ENCODE data around the gene UBXN11.

The UBXN11 gene

GRCh38 chr1:26285366-26286063 is 20.9 kb downstream of the UBXN11 start:
- no peak overlapping the region for H3K4me3 ChIP-seq (ENCODE audit: control insufficient read depth, low read depth, low read length)
- TF ChIP-seq CTCF (IDR thresholded peaks at IDR 0.05; ENCODE audit: control insufficient read depth, insufficient read depth, low read depth, low read length, missing control alignments) = peak; percentile 46
- no peak for DNase-seq (ENCODE audit: low read depth)

- TF ChIP-seq CTCF (IDR thresholded peaks at IDR 0.05; ENCODE audit: control insufficient read depth, insufficient read depth, low read depth, low read length, missing control alignments) = peak; percentile 65
- DNase-seq (ENCODE audit: low read depth) = no peak
- H3K4me3 ChIP-seq (ENCODE audit: control insufficient read depth, low read depth, low read length) = no peak overlapping the region
Measured at GRCh38 chr1:26284597-26285347, 21.7 kb downstream of the UBXN11 start.

GRCh38 chr1:26283871-26284596 is 22.4 kb downstream of the UBXN11 start:
- no peak for TF ChIP-seq CTCF (IDR thresholded peaks at IDR 0.05; ENCODE audit: control insufficient read depth, insufficient read depth, low read depth, low read length, missing control alignments)
- no peak for DNase-seq (ENCODE audit: low read depth)
- H3K4me3 ChIP-seq (ENCODE audit: control insufficient read depth, low read depth, low read length) = no peak overlapping the region

- TF ChIP-seq CTCF (IDR thresholded peaks at IDR 0.05; ENCODE audit: control insufficient read depth, insufficient read depth, low read depth, low read length, missing control alignments) = no peak
- no peak overlapping the region for H3K4me3 ChIP-seq (ENCODE audit: control insufficient read depth, low read depth, low read length)
- no peak for DNase-seq (ENCODE audit: low read depth)
Measured at GRCh38 chr1:26283279-26283853, 23.1 kb downstream of the UBXN11 start.

GRCh38 chr1:26282401-26282918 is 24.0 kb downstream of the UBXN11 start:
- DNase-seq (ENCODE audit: low read depth) = no peak
- TF ChIP-seq CTCF (IDR thresholded peaks at IDR 0.05; ENCODE audit: control insufficient read depth, insufficient read depth, low read depth, low read length, missing control alignments) = no peak
- peak overlapping the region; percentile 9 for H3K4me3 ChIP-seq (ENCODE audit: control insufficient read depth, low read depth, low read length)

- no peak for DNase-seq (ENCODE audit: low read depth)
- peak overlapping the region; percentile 88 for H3K4me3 ChIP-seq (ENCODE audit: control insufficient read depth, low read depth, low read length)
- no peak for TF ChIP-seq CTCF (IDR thresholded peaks at IDR 0.05; ENCODE audit: control insufficient read depth, insufficient read depth, low read depth, low read length, missing control alignments)
Measured at GRCh38 chr1:26281971-26282370, 24.5 kb downstream of the UBXN11 start.
